Measurements from ENCODE around the gene TERT. TPM values are rescaled to one million over a fixed set of nuclear protein-coding genes. Genes with fewer than 3 reads are reported as not detected.

TERT gene
- polyA plus RNA-seq, 1 donor from 2014 or later = not detected

DNA sequence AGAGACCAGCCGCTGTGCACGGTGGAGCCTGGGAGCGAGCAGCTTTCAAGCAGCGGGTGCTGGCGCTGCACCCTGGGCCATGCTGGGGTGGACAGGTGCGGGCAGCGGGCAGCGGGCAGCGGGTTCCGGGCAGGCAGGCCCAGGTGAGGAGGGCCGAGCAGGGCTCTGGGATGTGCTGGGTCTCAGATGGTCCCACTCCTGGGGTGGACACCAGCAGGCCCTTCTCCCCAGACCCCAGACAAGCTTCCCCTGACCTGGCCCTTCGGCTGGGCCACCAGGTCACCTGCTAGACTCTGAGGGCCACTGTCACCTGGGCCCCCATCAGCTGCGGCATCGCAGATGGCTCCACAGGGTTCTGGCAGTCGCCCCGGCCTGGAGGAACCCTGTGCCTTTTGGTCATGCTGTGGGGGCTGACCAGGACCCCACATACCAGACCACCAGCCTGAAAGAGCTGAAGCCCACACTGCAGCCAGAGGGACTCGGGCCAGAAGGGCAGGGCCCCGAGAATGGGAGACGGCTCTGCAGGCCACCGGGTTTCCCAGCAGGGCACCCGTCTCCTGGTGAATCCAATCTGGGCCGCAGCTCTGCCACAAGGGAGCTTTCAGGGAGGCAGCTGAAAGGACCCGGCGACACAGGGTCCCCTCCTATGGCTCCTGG is 91.4 kb downstream of the TERT start:
- Histone ChIP-seq H3K4me2 (ENCODE audit: low read length) (no peak overlapping the region), H4K20me1 (ENCODE audit: insufficient read depth) (no peaks in the 10 kb centered on the region), H3K27ac (ENCODE audit: low read length) (no peak overlapping the region), H3K4me3 (ENCODE audit: low read length) (no peak overlapping the region), H2AFZ (ENCODE audit: low read depth, low read length) (no peak overlapping the region), H3K79me2 (replicated peaks; ENCODE audit: insufficient read depth, low read length) (no peaks in the 10 kb centered on the region), H3K9me3 (ENCODE audit: low read length) (no peaks in the 10 kb centered on the region), H3F3A (ENCODE audit: insufficient read depth, low read length, poor library complexity, severe bottlenecking) (no peaks in the 10 kb centered on the region), H3K9me2 (ENCODE audit: insufficient read depth, low read length) (no peaks in the 10 kb centered on the region), H3K27me3 (ENCODE audit: insufficient read depth, low read depth, low read length) (no peaks in the 10 kb centered on the region), H3K36me3 (ENCODE audit: insufficient read depth, low read length) (no peaks in the 10 kb centered on the region), H3K9ac (ENCODE audit: low read length) (no peak overlapping the region)
- TF ChIP-seq EP300 (conservative IDR thresholded peaks at IDR 0.05; ENCODE audit: poor library complexity, severe bottlenecking) = no peak
- no peak for TF ChIP-seq TAF1 (IDR thresholded peaks at IDR 0.05; ENCODE audit: low read depth)
- TF ChIP-seq EZH2 (IDR thresholded peaks at IDR 0.05; ENCODE audit: borderline replicate concordance, insufficient read depth, low read length, poor library complexity, severe bottlenecking) = no peak
- no peak for TF ChIP-seq MXI1 (conservative IDR thresholded peaks at IDR 0.05; ENCODE audit: poor library complexity, severe bottlenecking)

Small RNA genes lying within 50 kb of the gene (small RNA-seq; reads per million reads assigned to genes)
- gene MIR4457 = 0 to 0.20 (median 0) reads per million in 3 experiments

Other genes starting within 250 kb of the TERT start
- gene SLC12A7, start 183.0 kb downstream of the TERT start, polyA plus RNA-seq = 3.1 and 4.5 TPM in 2 replicates
- gene SLC6A19, start 93.5 kb downstream of the TERT start, polyA plus RNA-seq = not detected in 2 replicates
- gene SLC6A18, start 69.7 kb downstream of the TERT start, polyA plus RNA-seq = not detected in 2 replicates
- 61.6 and 78.9 TPM in 2 replicates for gene CLPTM1L, start 50.0 kb upstream of the TERT start, polyA plus RNA-seq
- 0.77 TPM in 1 of 2 replicates, not detected in the other for gene SLC6A3, start 150.4 kb upstream of the TERT start, polyA plus RNA-seq
- gene LPCAT1, start 228.9 kb upstream of the TERT start, polyA plus RNA-seq = 61.8 and 63.4 TPM in 2 replicates

Measured in neural cell (in vitro differentiated cells).